H9 (cell line): ENCODE data around the gene CISD3. TPM values are rescaled to one million over a fixed set of nuclear protein-coding genes. Genes with fewer than 3 reads are reported as not detected.

Source experiments
- DNase-seq: peaks from one replicate; pipeline ENCODE4 v3.0.0-alpha.2; 2017
- H2AFZ ChIP-seq: one replicate; pipeline ENCODE4 v1.6.1; 2013; ENCODE audit warnings: mild to moderate bottlenecking, low read length, control low read depth, moderate library complexity
- H2AK5ac ChIP-seq: 2 replicates; pipeline ENCODE4 v1.6.1; 2013; ENCODE audit warnings: low read length, control low read depth, mixed read lengths; ENCODE audit not compliant: insufficient read length
- H2BK120ac ChIP-seq: one replicate; pipeline ENCODE4 v1.6.1; 2013; ENCODE audit warnings: low read depth, mild to moderate bottlenecking, low read length, control low read depth, inconsistent platforms; ENCODE audit not compliant: poor library complexity, severe bottlenecking
- H2BK12ac ChIP-seq: 2 replicates; pipeline ENCODE4 v1.6.1; 2013; ENCODE audit warnings: low read length, control low read depth, mixed read lengths, low read depth; ENCODE audit not compliant: insufficient read length
- H2BK15ac ChIP-seq: 2 replicates; pipeline ENCODE4 v1.6.1; 2013; ENCODE audit warnings: low read depth, low read length, control low read depth
- H2BK20ac ChIP-seq: one replicate; pipeline ENCODE4 v1.6.1; 2013; ENCODE audit warnings: low read depth, mild to moderate bottlenecking, low read length, control low read depth, inconsistent platforms; ENCODE audit not compliant: poor library complexity, severe bottlenecking
- H2BK5ac ChIP-seq: 2 replicates; pipeline ENCODE4 v1.6.1; 2013; ENCODE audit warnings: low read length, control low read depth, mixed read lengths; ENCODE audit not compliant: insufficient read length
- H3K14ac ChIP-seq: 2 replicates; pipeline ENCODE4 v1.6.1; 2013; ENCODE audit warnings: low read length, control low read depth; ENCODE audit not compliant: insufficient read depth
- H3K18ac ChIP-seq: 2 replicates; pipeline ENCODE4 v1.6.1; 2013; ENCODE audit warnings: low read depth, mild to moderate bottlenecking, mixed read lengths, low read length, control low read depth; ENCODE audit not compliant: insufficient read length
- H3K23ac ChIP-seq: 2 replicates; pipeline ENCODE4 v1.6.1; 2013; ENCODE audit warnings: low read length, control low read depth, mixed read lengths, low read depth; ENCODE audit not compliant: insufficient read length
- H3K23me2 ChIP-seq: 2 replicates; pipeline ENCODE4 v1.6.1; 2013; ENCODE audit warnings: low read depth, mild to moderate bottlenecking, mixed read lengths, low read length, control low read depth; ENCODE audit not compliant: insufficient read length, poor library complexity, severe bottlenecking
- H3K27ac ChIP-seq: 2 replicates; pipeline ENCODE4 v1.5.1; 2013; ENCODE audit warnings: low read length, control low read depth, mixed read lengths, low read depth; ENCODE audit not compliant: insufficient read length
- H3K27me3 ChIP-seq: 2 replicates; pipeline ENCODE4 v1.6.1; 2013; ENCODE audit warnings: low read length, control low read depth, inconsistent platforms; ENCODE audit not compliant: insufficient read depth
- H3K4ac ChIP-seq: 2 replicates; pipeline ENCODE4 v1.6.1; 2013; ENCODE audit warnings: low read depth, mild to moderate bottlenecking, control low read depth, inconsistent platforms, low read length, moderate library complexity
- H3K4me1 ChIP-seq: 2 replicates; pipeline ENCODE4 v1.6.1; 2013; ENCODE audit warnings: low read length, control low read depth, inconsistent platforms; ENCODE audit not compliant: insufficient read depth
- H3K4me2 ChIP-seq: 2 replicates; pipeline ENCODE4 v1.6.1; 2013; ENCODE audit warnings: low read length, control low read depth, mixed read lengths; ENCODE audit not compliant: insufficient read length, insufficient read depth
- H3K56ac ChIP-seq: 2 replicates; pipeline ENCODE4 v1.6.1; 2013; ENCODE audit warnings: low read depth, mild to moderate bottlenecking, mixed read lengths, low read length, control low read depth; ENCODE audit not compliant: insufficient read length
- H3K79me1 ChIP-seq: 2 replicates; pipeline ENCODE4 v1.6.1; 2013; ENCODE audit warnings: low read depth, mild to moderate bottlenecking, moderate library complexity, low read length, control low read depth, inconsistent platforms; ENCODE audit not compliant: insufficient read depth, poor library complexity, severe bottlenecking
- H3K79me2 ChIP-seq: 2 replicates; pipeline ENCODE4 v1.6.1; 2013; ENCODE audit warnings: low read length, control low read depth, inconsistent platforms; ENCODE audit not compliant: insufficient read depth
- H3K9ac ChIP-seq: 2 replicates; pipeline ENCODE4 v1.6.1; 2013; ENCODE audit warnings: low read length, control low read depth, mixed read lengths; ENCODE audit not compliant: insufficient read length; ENCODE audit errors: extremely low read depth
- H3K9me3 ChIP-seq: one replicate; pipeline ENCODE4 v1.6.1; 2013; ENCODE audit warnings: low read depth, low read length, inconsistent platforms; ENCODE audit not compliant: control insufficient read depth
- H3T11ph ChIP-seq: one replicate; pipeline ENCODE4 v1.6.1; 2013; ENCODE audit warnings: mild to moderate bottlenecking, low read length, control low read depth, inconsistent platforms
- H4K20me1 ChIP-seq: one replicate; pipeline ENCODE4 v1.6.1; 2013; ENCODE audit not compliant: control insufficient read depth, insufficient read length, insufficient read depth
- H4K5ac ChIP-seq: 2 replicates; pipeline ENCODE4 v1.6.1; 2013; ENCODE audit warnings: low read depth, mild to moderate bottlenecking, mixed read lengths, low read length, control low read depth; ENCODE audit not compliant: insufficient read length
- H4K8ac ChIP-seq: replicated peaks from 2 replicates; pipeline ENCODE4 v1.6.1; 2013; ENCODE audit warnings: low read length, control low read depth, mixed read lengths, low read depth; ENCODE audit not compliant: insufficient read length
- H4K91ac ChIP-seq: 2 replicates; pipeline ENCODE4 v1.6.1; 2013; ENCODE audit warnings: low read depth, mild to moderate bottlenecking, moderate library complexity, mixed read lengths, low read length, control low read depth; ENCODE audit not compliant: insufficient read length
- H3K27ac Mint-ChIP-seq, 3 experiments: 2 replicates in 2 of 3; 3 replicates in 1 of 3; pipeline ENCODE4 v1.8.0; 2020 to 2021; ENCODE audit warnings: mixed read lengths in 3 of 3, mild to moderate bottlenecking in 1 of 3, moderate library complexity in 1 of 3
- H3K27me3 Mint-ChIP-seq: 2 replicates; pipeline ENCODE4 v1.8.0; 2021; ENCODE audit warnings: low read depth, mild to moderate bottlenecking, moderate library complexity, mixed read lengths
- H3K36me3 Mint-ChIP-seq, 3 experiments: 2 replicates in 2 of 3; 3 replicates in 1 of 3; pipeline ENCODE4 v1.8.0; 2020 to 2021; ENCODE audit warnings: low read depth in 3 of 3, mixed read lengths in 3 of 3; ENCODE audit not compliant: insufficient read depth in 1 of 3
- H3K4me1 Mint-ChIP-seq, 2 experiments: 2 replicates each; pipeline ENCODE4 v1.8.0; 2020; ENCODE audit warnings: mixed read lengths in 2 of 2
- H3K4me3 Mint-ChIP-seq, 2 experiments: 2 replicates in 1 of 2; 3 replicates in 1 of 2; pipeline ENCODE4 v1.8.0; 2020 to 2021; ENCODE audit warnings: mild to moderate bottlenecking in 2 of 2, mixed read lengths in 2 of 2, moderate library complexity in 1 of 2
- H3K9me3 Mint-ChIP-seq, 2 experiments: 2 replicates in 1 of 2; 3 replicates in 1 of 2; pipeline ENCODE4 v1.8.0; 2020; ENCODE audit warnings: mild to moderate bottlenecking in 2 of 2, mixed read lengths in 2 of 2, moderate library complexity in 1 of 2
- CTCF ChIP-seq: fragments of 200-600 bp; sonication (generic); conservative IDR thresholded peaks from 3 replicates; pipeline ENCODE4 v1.8.0; 2021; ENCODE audit warnings: antibody characterized with exemption, mild to moderate bottlenecking
- WGBS: extraction: QIAGEN DNeasy Blood & Tissue Kit; methylation state at CpG from one replicate; pipeline ENCODE4 v1.1.7; 2013; ENCODE audit warnings: missing lambda C conversion rate, low lambda C conversion rate, mixed read lengths; ENCODE audit not compliant: insufficient read length; ENCODE audit errors: extremely low coverage; 5-methylcytosine and 5-hydroxymethylcytosine counted together
- total RNA-seq: library from RNA; stranded (reverse); gene quantifications from 2 replicates; pipeline ENCODE4 v1.2.1, GENCODE V29; 2021

Gene CISD3
- total RNA-seq, 1 experiment from 2014 or later: 10.7 TPM

- Histone ChIP-seq H2BK12ac (no peak overlapping the region), H2BK5ac (no peak overlapping the region), H3K9ac (no peak overlapping the region), H2BK120ac (no peak overlapping the region), H4K91ac (no peak overlapping the region), H3K14ac (no peak overlapping the region; the same call in 1 of the 2 replicates), H3K4me2 (peak overlapping the region; percentile 63), H3K27me3 (peaks cover 67% of the 10 kb centered on the region), H2AFZ (no peak overlapping the region), H3K4ac (no peak overlapping the region), H3K23ac (no peak overlapping the region), H4K20me1 (no peaks in the 10 kb centered on the region), H2BK15ac (no peak overlapping the region), H3K79me2 (no peaks in the 10 kb centered on the region), H3K27ac (no peak overlapping the region), H3K79me1 (no peaks in the 10 kb centered on the region), H4K8ac (no peak overlapping the region), H3K4me1 (peaks cover 5% of the 10 kb centered on the region; the same call in 1 of the 2 replicates), H3K23me2 (peaks cover 25% of the 10 kb centered on the region), H3K18ac (peak overlapping the region; percentile 22), H3K56ac (no peak overlapping the region), H3K9me3 (no peaks in the 10 kb centered on the region), H2BK20ac (no peak overlapping the region), H2AK5ac (no peak overlapping the region), H4K5ac (no peak overlapping the region), H3T11ph (no peak overlapping the region)
- TF ChIP-seq CTCF: no peak
- peak overlapping the region; percentile 64 to 82 for H3K4me3 Mint-ChIP-seq
- H3K27ac Mint-ChIP-seq: no peak overlapping the region
- DNase-seq: peak; percentile 46
- whole genome bisulfite sequencing: no CpG with 5 or more reads among the region's 55 CpGs
- no peaks in the 10 kb centered on the region; a peak in 2 of 7 replicates for H3K36me3 Mint-ChIP-seq
- H3K27me3 Mint-ChIP-seq: peaks cover 91% of the 10 kb centered on the region
- H3K4me1 Mint-ChIP-seq: peaks cover 45 to 52% of the 10 kb centered on the region in 2 experiments
- peaks cover 0 to 3% of the 10 kb centered on the region in 2 experiments; a peak in 3 of 5 replicates for H3K9me3 Mint-ChIP-seq
These were observed 27.0 kb upstream of the CISD3 start for GRCh38 chr17:38702916-38703741.
